ENCODE results near the gene PTPN2. TPM values are rescaled to one million over a fixed set of nuclear protein-coding genes. Genes with fewer than 3 reads are reported as not detected.

The PTPN2 gene
- polyA plus RNA-seq, 1 experiment, result 25.9 TPM

DNA sequence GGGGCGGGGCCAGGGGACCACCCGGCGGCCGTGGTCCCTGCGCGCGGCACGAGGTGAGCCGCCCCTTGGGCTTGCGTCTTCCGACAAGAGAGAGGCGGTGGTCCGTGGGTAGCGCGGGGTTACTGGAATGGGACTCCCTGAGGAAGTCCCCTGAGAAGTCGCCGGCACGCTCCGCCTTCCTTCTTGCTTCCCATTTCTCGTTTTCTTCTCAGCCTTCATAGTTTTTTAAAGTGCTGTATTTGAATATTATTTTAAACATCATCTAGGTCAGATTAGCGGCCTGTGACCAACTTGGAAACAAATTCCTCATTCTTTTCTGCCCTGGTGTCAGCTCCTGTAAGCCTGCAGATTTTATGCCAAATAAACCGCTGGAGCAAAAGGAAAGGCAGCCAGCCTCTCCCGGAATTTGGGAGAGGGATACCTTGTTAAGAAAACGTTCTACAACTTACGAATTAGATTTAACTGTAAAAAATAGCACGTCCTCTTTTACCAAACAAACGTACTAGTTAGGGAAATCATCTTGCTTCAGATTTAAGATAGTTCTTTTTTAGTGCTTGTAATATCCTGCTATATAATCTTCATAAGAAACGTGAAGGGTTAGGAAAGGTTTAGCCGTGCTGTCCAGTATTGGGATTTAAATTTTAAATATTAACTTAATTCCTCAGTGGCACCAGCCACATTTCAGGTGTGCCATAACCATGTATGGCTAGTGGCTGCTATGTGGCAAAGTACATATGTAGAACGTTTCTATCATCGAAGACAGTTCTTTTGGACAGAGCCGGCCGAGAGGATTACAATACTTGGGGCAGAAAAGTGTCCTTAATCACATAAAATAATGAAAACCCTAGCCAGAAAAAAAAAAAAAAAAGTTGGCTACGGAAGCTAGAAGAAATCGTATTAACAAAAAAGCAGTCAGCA is 628 bp upstream of the PTPN2 start:
- H3K27ac ChIP-seq (ENCODE audit: low read depth, low read length), result peak overlapping the region; percentile 34
- ChIA-PET CTCF (interaction anchor here (0.5 to 4.2 kb wide), 7 partner anchors 9 to 274 kb away, joined by 3 to 29 read pairs (median 5); no protein-coding TSS in a partner anchor), POLR2A (interaction anchor here (0.9 to 1.5 kb wide), 5 partner anchors 47 to 181 kb away, joined by 3 to 7 read pairs (median 5); no protein-coding TSS in a partner anchor)
- H3K27me3 ChIP-seq (ENCODE audit: control insufficient read depth, insufficient read depth, low read length), result peaks cover 2% of the 10 kb centered on the region
- no peaks in the 10 kb centered on the region; the same call in 1 of the 2 replicates for H3K9me3 ChIP-seq (ENCODE audit: control insufficient read depth, insufficient read depth, low read length)
- DNase-seq (ENCODE audit: low read depth, low spot score), result no peak
- TF ChIP-seq, protein P1, sequence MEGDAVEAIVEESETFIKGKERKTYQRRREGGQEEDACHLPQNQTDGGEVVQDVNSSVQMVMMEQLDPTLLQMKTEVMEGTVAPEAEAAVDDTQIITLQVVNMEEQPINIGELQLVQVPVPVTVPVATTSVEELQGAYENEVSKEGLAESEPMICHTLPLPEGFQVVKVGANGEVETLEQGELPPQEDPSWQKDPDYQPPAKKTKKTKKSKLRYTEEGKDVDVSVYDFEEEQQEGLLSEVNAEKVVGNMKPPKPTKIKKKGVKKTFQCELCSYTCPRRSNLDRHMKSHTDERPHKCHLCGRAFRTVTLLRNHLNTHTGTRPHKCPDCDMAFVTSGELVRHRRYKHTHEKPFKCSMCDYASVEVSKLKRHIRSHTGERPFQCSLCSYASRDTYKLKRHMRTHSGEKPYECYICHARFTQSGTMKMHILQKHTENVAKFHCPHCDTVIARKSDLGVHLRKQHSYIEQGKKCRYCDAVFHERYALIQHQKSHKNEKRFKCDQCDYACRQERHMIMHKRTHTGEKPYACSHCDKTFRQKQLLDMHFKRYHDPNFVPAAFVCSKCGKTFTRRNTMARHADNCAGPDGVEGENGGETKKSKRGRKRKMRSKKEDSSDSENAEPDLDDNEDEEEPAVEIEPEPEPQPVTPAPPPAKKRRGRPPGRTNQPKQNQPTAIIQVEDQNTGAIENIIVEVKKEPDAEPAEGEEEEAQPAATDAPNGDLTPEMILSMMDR (IDR thresholded peaks at IDR 0.05; ENCODE audit: low read depth, low read length), result no peak
- H3K4me3 ChIP-seq (ENCODE audit: low read depth, low read length), result peak overlapping the region; percentile 91

DNA sequence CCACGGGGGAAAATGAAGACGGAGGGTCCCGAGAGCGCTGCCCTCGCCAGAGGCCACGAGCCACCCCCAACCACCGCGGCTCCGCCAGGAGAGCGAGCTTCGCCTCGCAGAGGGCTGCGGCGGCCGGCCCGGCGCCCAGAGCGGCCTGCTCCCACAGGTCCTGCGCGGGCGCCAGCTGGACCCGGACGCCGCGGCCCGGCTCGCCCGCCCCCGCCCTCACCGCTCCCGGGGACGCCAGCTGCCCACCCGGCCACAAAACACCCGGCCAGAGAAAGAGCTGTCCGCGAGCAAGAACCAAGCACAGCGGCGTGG is 709 bp downstream of the PTPN2 start:
- POLR2A ChIA-PET, result interaction anchor here (0.6 to 1.6 kb wide), 41 partner anchors 10 to 599 kb away, joined by 3 to 18 read pairs (median 5); partner anchors contain the start of genes AFG3L2, CEP76 and PSMG2
- H3K9me3 ChIP-seq (ENCODE audit: control insufficient read depth, insufficient read depth, low read length), result no peaks in the 10 kb centered on the region
- TF ChIP-seq, protein P1 (IDR thresholded peaks at IDR 0.05; ENCODE audit: low read depth, low read length), result no peak
- H3K4me3 ChIP-seq (ENCODE audit: low read depth, low read length), result peak overlapping the region; percentile 91
- H3K27me3 ChIP-seq (ENCODE audit: control insufficient read depth, insufficient read depth, low read length), result peaks cover 2% of the 10 kb centered on the region
- DNase-seq (ENCODE audit: low read depth, low spot score), result no peak
- CTCF ChIA-PET, result interaction anchor here (0.6 to 4.2 kb wide), 8 partner anchors 10 to 286 kb away, joined by 3 to 29 read pairs (median 5); no protein-coding TSS in a partner anchor
- peak overlapping the region; percentile 98 for H3K27ac ChIP-seq (ENCODE audit: low read depth, low read length)

- CTCF ChIA-PET, result interaction anchor here (0.6 to 4.2 kb wide), 11 partner anchors 9 to 285 kb away, joined by 3 to 29 read pairs (median 5); no protein-coding TSS in a partner anchor
- Histone ChIP-seq H3K27me3 (ENCODE audit: control insufficient read depth, insufficient read depth, low read length) (peaks cover 2% of the 10 kb centered on the region), H3K9me3 (ENCODE audit: control insufficient read depth, insufficient read depth, low read length) (no peaks in the 10 kb centered on the region), H3K27ac (ENCODE audit: low read depth, low read length) (peak overlapping the region; percentile 40), H3K4me3 (ENCODE audit: low read depth, low read length) (peak overlapping the region; percentile 91)
- POLR2A ChIA-PET, result interaction anchor here (0.6 to 1.6 kb wide), 36 partner anchors 10 to 599 kb away, joined by 3 to 18 read pairs (median 5); partner anchors contain the start of genes AFG3L2, CEP76 and PSMG2
- TF ChIP-seq, protein P1 (IDR thresholded peaks at IDR 0.05; ENCODE audit: low read depth, low read length), result no peak
- DNase-seq (ENCODE audit: low read depth, low spot score), result no peak
Measured at GRCh38 chr18:12882453-12883371, 1.3 kb downstream of the PTPN2 start.

- no peaks in the 10 kb centered on the region for H3K9me3 ChIP-seq (ENCODE audit: control insufficient read depth, insufficient read depth, low read length)
- CTCF ChIA-PET, result interaction anchor here (1.0 to 4.2 kb wide), 4 partner anchors 13 to 136 kb away, joined by 3 to 29 read pairs (median 11); no protein-coding TSS in a partner anchor
Measured at GRCh38 chr18:12880541-12880910, 3.5 kb downstream of the PTPN2 start.

More at GRCh38 chr18:12880541-12880910, 3.5 kb downstream of the PTPN2 start:
- Histone ChIP-seq H3K27ac (ENCODE audit: low read depth, low read length) (no peak overlapping the region), H3K27me3 (ENCODE audit: control insufficient read depth, insufficient read depth, low read length) (peaks cover 2% of the 10 kb centered on the region), H3K4me3 (ENCODE audit: low read depth, low read length) (no peak overlapping the region)
- DNase-seq (ENCODE audit: low read depth, low spot score), result no peak
- TF ChIP-seq, protein P1 (IDR thresholded peaks at IDR 0.05; ENCODE audit: low read depth, low read length), result no peak
- POLR2A ChIA-PET, result no interaction called here
